Right cardiac atrium (tissue), 5 donors: ENCODE measurements around the gene ANAPC1. TPM values are rescaled to one million over a fixed set of nuclear protein-coding genes. Genes with fewer than 3 reads are reported as not detected.
"Not testable (repeated sequence)": the region's sequence is repeated elsewhere in the genome, so short reads cannot be mapped to it uniquely, and the experiment has no call there.

Source experiments
- ATAC-seq, 2 donors: fragments of 200-7000 bp; cut with Tn5 transposase; one replicate each; pipeline versions ENCODE4 v1.8.0 to v1.9.1; 2020; ENCODE audit warnings: moderate library complexity in 2 of 2, mild to moderate bottlenecking in 1 of 2
- DNase-seq, 3 donors: peaks; one replicate each; pipeline ENCODE4 v3.0.0-alpha.2; 2020
- H3K27ac ChIP-seq: one replicate; pipeline ENCODE4 v1.5.1; 2013; ENCODE audit warnings: mild to moderate bottlenecking, low read length, control low read depth, moderate library complexity
- H3K27me3 ChIP-seq: one replicate; pipeline ENCODE4 v1.6.1; 2013; ENCODE audit not compliant: control insufficient read depth, insufficient read depth
- H3K4me1 ChIP-seq: one replicate; pipeline ENCODE4 v1.6.1; 2013; ENCODE audit warnings: low read length; ENCODE audit not compliant: control insufficient read depth, insufficient read depth
- H3K4me3 ChIP-seq: one replicate; pipeline ENCODE4 v1.5.1; 2013; ENCODE audit warnings: low read length, control low read depth
- H3K9me3 ChIP-seq: one replicate; pipeline ENCODE4 v1.6.1; 2013; ENCODE audit warnings: low read length; ENCODE audit not compliant: control insufficient read depth
- WGBS: extraction: QIAGEN DNeasy Blood & Tissue Kit; methylation state at CpG from one replicate; pipeline ENCODE4 v1.1.7; 2013; 5-methylcytosine and 5-hydroxymethylcytosine counted together
- intact Hi-C, 4 donors: fragments of 100-400 bp; cut with DNase I; formaldehyde crosslinking; loops; one replicate each; pipeline versions ENCODE4 v1.11.0 to v1.14.0; 2022 to 2023
- polyA plus RNA-seq: library from polyadenylated mRNA; stranded (reverse); fragments of 200-250 nt; gene quantifications from one replicate; pipeline ENCODE4 v1.2.3, GENCODE V29; 2013
- total RNA-seq, 4 donors: library from RNA; stranded (reverse); fragmentation: NEBNext Ultra II Directional; extraction: Animal tissue kit (Norgen Biotek cat#: 25700); gene quantifications; one replicate each; pipeline ENCODE4 v1.2.1, GENCODE V29; 2021
- donor health status: healthy with polysubstance abuse.
- donor health status: DM: no; HTN: yes; CAD: no.
- donor health status: DM: no; HTN: no; CAD: no.
- donor health status: DM: no; HTN: yes; CAD: no; lungs with severe emphysema.
- donor health status: DM: yes; HTN: yes; CAD: no.

ANAPC1 gene
- total and polyA plus RNA-seq, 5 donors: 5.2 to 20.7 (median 19.3) TPM

DNA sequence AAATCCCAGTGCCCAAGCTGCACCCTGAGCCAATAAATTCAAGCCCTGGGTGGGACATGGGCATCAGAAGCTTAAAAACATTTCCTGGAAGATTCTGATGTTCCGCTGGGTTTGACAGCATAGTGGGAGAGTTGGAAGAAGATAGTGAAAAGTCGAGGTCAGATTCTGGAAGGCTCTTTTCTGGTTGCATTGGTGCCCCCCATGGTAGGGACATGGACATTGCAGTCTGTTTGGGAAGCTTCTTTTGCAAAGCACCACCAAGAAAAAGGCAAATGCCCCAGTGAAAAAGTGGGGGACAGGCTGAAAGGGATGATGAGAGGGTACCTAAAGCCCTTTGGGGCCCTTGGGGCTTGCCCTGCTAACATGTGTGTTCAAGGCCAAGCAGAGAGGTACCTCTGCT is 35.4 kb upstream of the ANAPC1 start:
- H3K9me3 ChIP-seq: no peaks in the 10 kb centered on the region
- no peak overlapping the region for H3K27ac ChIP-seq
- 59% methylated on average over 2 of the region's 2 CpGs for WGBS
- H3K4me3 ChIP-seq: no peak overlapping the region
- intact Hi-C loops: no loop called here
- peaks cover 3% of the 10 kb centered on the region for H3K4me1 ChIP-seq
- ATAC-seq: no peak
- H3K27me3 ChIP-seq: no peaks in the 10 kb centered on the region
- no peak for DNase-seq

DNA sequence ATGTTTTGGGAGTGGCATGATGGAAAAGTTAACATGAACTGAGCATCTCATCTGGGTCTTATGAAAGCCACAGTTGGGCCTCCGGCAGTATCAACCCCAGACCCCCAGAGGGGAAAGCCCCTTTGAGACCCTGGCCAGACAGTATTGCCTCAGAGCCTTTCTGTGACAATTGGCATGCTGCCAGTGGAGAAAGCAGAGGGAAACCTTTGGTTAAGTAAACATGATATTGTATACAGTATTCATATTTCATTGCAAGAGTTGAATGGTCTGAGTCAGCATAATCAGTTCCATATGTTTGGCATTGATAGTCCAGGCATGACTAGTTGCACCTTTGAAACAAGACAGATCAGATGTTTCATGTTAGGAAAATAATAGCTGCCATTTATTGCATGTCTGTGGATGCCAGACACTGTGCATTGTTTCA is 34.4 kb upstream of the ANAPC1 start:
- peaks cover 3% of the 10 kb centered on the region for H3K4me1 ChIP-seq
- WGBS: 68% methylated on average over 1 of the region's 1 CpG
- H3K4me3 ChIP-seq: no peak overlapping the region
- intact Hi-C loops: no loop called here
- no peaks in the 10 kb centered on the region for H3K9me3 ChIP-seq
- no peaks in the 10 kb centered on the region for H3K27me3 ChIP-seq
- DNase-seq (no peak), ATAC-seq (no peak)
- H3K27ac ChIP-seq: no peak overlapping the region

DNA sequence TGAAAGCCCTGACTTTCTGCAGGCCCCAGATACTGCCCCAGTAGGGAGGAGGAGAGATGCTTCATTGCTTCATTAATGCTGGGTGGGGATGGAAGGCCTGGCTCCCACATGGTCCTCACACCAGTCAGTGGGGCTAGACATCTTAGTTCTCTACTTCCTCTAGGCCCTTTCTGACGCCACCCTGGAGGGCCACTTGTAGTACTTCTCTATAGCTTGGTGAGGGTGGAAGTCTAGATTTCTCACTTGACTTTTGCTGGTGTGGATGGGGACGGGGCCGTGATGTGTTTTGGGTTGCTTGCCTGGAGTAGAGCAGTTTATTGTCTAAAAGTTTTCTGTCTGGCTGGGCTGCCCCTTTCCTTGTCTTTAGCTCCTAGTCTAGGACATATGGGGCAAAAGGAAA is 33.1 kb upstream of the ANAPC1 start:
- intact Hi-C loops: no loop called here

DNA sequence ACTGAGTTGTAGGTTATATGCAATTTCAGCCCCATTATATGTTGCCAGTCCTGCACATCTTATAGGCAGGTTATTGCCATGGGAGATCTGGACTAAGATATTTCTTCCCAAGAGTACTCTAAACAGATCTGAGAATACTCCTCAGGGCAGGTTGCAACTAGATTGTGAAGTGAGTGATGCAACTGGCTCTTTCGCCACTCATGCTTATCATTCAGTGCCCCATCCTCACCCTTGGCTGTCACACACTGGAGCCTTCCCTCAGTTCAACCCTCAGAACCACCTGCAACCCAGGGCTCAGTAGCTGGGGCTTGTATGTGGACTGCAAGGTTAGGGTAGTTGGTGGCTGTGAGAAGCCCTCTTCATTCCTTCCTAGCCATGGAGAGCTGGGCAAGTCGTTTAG is 28.6 kb upstream of the ANAPC1 start:
- intact Hi-C loops: no loop called here
- peak; percentile 55 for ATAC-seq
- H3K27ac ChIP-seq: no peak overlapping the region
- peaks cover 3% of the 10 kb centered on the region for H3K4me1 ChIP-seq
- no peak for DNase-seq
- no peak overlapping the region for H3K4me3 ChIP-seq
- no peaks in the 10 kb centered on the region for H3K27me3 ChIP-seq
- WGBS: 63% methylated on average over 2 of the region's 2 CpGs
- no peaks in the 10 kb centered on the region for H3K9me3 ChIP-seq

More for the DNA sequence above, 33.1 kb upstream of the ANAPC1 start:
- Histone ChIP-seq H3K27ac (no peak overlapping the region), H3K27me3 (no peaks in the 10 kb centered on the region), H3K4me3 (no peak overlapping the region), H3K9me3 (no peaks in the 10 kb centered on the region), H3K4me1 (peaks cover 5% of the 10 kb centered on the region)
- 74% methylated on average over 3 of the region's 3 CpGs for WGBS
- no peak for ATAC-seq
- DNase-seq: no peak

DNA sequence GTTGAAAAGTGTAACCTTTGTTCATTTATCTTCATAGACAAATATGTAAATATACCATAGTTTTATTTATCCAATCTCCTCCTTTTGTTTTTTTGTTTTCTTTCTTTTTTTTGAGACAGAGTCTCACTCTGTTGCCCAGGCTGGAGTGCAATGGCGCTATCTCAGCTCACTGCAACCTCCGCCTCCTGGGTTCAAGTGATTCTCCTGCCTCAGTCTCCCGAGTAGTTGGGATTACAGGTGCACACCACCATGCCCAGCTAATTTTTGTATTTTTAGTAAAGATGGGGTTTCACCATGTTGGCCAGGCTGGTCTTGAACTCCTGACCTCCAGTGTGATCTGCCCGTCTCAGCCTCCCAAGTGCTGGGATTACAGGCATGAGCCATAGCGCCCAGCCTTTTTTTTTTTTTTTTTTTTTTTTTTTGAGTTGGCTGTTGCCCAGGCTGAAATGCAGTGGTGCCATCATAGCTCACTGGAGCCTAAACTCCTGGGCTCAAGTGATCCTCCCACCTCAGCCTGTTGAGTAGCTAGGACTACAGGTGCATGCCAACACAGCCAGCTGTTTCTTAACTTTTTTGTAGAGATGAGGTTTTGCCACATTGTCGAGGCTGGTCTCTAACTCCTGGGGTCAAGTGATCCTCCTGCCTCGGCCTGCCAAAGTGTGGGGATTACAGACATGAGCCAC is 27.4 kb upstream of the ANAPC1 start:
- H3K4me3 ChIP-seq, H3K27ac ChIP-seq, intact Hi-C loops, ATAC-seq, H3K4me1 ChIP-seq, H3K27me3 ChIP-seq, DNase-seq, H3K9me3 ChIP-seq: not testable (repeated sequence)
- WGBS: 91% methylated on average over 7 of the region's 7 CpGs

DNA sequence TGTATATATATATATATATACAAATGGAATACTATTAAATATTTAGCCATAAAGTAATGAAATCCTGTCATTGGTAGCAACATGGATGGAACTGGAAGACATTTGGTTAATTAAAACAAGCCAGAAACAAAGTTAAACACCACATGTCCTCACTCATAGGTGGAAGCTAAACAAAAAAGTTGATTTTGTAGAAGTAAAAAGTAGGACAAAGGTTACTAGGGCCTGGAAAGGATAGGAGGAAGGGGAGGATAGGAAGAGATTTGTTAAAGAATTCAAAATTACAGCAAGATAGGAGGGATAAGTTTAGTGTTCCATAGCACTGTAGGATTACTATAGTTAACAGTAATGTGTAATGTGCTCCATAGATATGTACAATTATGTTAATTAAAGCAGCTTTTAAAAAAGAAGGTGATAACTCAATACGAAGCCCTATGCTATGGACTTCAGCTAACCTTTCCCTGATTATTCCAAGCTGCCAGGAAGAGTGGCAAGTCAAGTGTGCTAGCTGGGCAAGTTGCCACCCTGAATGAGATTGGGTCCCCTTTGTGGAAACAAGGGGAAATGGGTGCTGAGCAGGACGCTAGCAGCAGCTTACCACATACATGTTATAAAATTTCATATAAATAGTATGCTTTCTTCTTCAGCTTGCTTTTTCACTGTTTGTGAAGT is 26.8 kb upstream of the ANAPC1 start:
- ATAC-seq (peak in 1 of 2 donors; percentile 56), DNase-seq (peak in 1 of 3 donors; percentile 72)
- Histone ChIP-seq H3K27ac (no peak overlapping the region), H3K27me3 (no peaks in the 10 kb centered on the region), H3K4me3 (no peak overlapping the region), H3K4me1 (peaks cover 6% of the 10 kb centered on the region), H3K9me3 (no peaks in the 10 kb centered on the region)
- 52% methylated on average over 2 of the region's 2 CpGs for WGBS
- intact Hi-C loops: no loop called here

DNA sequence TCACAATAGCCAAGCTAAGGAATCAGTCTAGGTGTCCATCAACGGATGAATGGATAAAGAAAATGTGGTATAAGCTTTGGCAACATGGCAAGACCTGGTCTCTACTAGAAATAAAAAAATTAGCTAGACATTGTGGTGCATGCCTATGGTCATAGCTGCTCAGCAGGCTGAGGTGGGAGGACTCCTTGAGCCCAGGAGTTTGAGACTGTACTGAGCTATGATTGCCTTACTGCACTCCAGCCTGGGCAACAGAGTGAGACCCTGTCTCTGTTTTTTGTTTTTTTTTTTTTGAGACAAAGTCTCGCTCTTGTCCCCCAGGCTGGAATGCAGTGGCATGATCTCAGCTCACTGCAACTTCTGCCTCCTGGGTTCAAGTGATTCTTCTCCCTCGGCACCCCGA is 26.0 kb upstream of the ANAPC1 start:
- WGBS: 94% methylated on average over 4 of the region's 4 CpGs
- not testable (repeated sequence) for DNase-seq, H3K27me3 ChIP-seq, H3K4me1 ChIP-seq, H3K4me3 ChIP-seq, H3K27ac ChIP-seq, ATAC-seq, H3K9me3 ChIP-seq
- intact Hi-C loops: loop anchor here in 2 of 4 donors (10.0 kb wide), 2 partner anchors 55 to 65 kb away; no protein-coding TSS in a partner anchor

DNA sequence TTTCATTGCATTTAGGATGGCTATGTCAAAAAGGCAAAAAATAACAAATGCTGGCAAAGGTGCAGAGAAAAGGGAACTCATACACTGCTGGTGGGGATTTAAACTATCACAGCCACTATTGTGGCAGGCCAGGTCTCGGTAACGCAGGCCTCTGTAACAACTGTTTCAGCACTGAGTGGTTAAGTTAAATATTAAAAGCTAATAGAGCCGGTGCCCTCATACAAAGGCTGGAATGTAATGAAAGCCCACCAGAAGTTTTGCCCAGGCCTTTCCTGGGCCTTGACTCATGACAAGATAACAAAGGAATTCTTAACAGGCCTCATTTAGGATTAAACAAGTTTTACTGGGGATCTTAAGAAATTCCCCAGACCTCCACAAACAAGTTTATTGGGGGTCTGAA is 25.1 kb upstream of the ANAPC1 start:
- H3K27ac ChIP-seq: no peak overlapping the region
- no peaks in the 10 kb centered on the region for H3K27me3 ChIP-seq
- no peaks in the 10 kb centered on the region for H3K9me3 ChIP-seq

DNA sequence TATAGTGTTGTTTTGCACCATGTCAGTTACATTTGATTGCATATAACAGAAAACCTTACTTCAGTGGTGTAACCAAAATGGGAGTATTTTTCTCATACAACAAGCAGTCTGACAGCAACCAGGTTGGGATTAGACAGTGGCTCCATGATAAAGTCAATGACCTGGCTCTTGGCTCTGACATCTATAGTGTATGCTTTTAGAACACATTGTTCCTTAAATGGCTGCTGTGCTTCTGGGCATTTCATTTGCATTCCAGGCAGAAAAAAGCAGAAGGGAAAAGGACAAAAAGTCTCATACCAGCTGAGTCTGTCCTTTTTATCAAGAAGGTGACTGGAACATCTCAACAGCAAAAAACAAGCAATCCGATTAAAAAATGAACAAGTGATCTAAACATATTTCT is 24.6 kb upstream of the ANAPC1 start:
- H3K4me1 ChIP-seq: peaks cover 6% of the 10 kb centered on the region
- no peak for ATAC-seq
- 77% methylated on average over 1 of the region's 1 CpG for WGBS

More for the DNA sequence above, 25.1 kb upstream of the ANAPC1 start:
- Histone ChIP-seq H3K4me1 (peaks cover 6% of the 10 kb centered on the region), H3K4me3 (no peak overlapping the region)
- DNase-seq (no peak), ATAC-seq (no peak)
- WGBS: 90% methylated on average over 3 of the region's 3 CpGs
- intact Hi-C loops: loop anchor here in 2 of 4 donors (10.0 kb wide), 2 partner anchors 56 to 66 kb away; no protein-coding TSS in a partner anchor

DNA sequence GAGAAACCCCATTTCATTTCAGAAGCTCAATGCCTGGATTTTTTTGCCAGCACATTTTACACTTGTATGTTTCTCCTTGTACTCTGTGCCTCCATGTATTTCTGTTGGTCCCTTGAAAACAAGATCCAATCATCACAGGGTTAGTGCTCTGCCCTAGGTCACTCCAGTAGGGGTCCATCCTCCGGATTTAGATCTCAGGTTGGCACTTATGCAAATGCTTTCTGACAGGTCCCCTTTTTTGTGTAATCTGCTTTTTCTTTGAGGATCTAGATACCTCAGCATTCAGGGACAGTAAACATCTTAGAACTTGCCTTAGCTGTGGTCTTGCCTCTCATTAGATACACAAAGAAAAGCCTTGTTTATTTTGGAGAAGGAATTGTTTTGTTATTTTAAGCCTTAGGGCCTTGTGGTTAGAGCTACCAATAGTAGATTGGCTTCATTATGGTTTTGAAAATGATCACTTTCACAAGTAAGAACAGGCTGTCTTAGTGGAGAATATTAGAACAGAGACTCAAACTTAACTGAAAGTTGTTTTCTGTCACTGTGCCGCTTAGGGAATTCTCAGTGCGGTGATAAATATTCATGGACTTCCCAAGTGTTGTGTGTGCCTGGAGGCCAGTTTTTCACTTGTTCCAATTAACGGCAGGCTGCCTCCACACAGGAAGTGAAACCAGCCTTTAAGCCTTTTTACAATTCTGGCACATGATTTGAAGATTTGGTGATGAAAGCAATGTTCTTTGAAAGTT is 22.2 kb upstream of the ANAPC1 start:
- H3K27ac ChIP-seq: no peak overlapping the region
- no peaks in the 10 kb centered on the region for H3K9me3 ChIP-seq
- ATAC-seq: peak; percentile 50 to 53
- 14% methylated on average over 4 of the region's 4 CpGs for WGBS
- no peaks in the 10 kb centered on the region for H3K27me3 ChIP-seq
- DNase-seq: no peak
- intact Hi-C loops: loop anchor here in 2 of 4 donors (10.0 kb wide), 2 partner anchors 59 to 69 kb away; no protein-coding TSS in a partner anchor
- H3K4me3 ChIP-seq: no peak overlapping the region
- peaks cover 3% of the 10 kb centered on the region for H3K4me1 ChIP-seq

More for the DNA sequence above, 24.6 kb upstream of the ANAPC1 start:
- Histone ChIP-seq H3K27ac (no peak overlapping the region), H3K4me3 (no peak overlapping the region), H3K27me3 (no peaks in the 10 kb centered on the region), H3K9me3 (no peaks in the 10 kb centered on the region)
- intact Hi-C loops: loop anchor here in 2 of 4 donors (10.0 kb wide), 2 partner anchors 56 to 66 kb away; no protein-coding TSS in a partner anchor
- DNase-seq: no peak

DNA sequence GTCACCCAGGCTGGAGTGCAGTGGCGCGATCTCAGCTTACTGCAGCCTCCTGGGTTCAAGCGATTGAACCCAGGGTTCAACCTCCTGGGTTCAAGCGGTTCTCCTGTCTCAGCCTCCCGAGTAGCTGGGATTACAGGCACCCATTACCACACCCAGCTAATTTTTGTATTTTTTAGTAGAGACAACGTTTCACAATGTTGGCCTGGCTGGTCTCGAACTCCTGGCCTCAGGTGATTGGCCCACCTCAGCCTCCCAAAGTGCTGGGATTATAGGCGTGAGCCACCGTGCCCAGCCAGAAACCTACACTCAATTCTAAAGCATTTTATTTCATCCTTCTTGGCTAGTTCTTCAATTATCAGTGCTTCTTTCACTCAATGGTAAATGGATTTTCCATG is 21.5 kb upstream of the ANAPC1 start:
- DNase-seq, ATAC-seq: not testable (repeated sequence)
- intact Hi-C loops: loop anchor here in 2 of 4 donors (10.0 kb wide), 2 partner anchors 59 to 69 kb away; no protein-coding TSS in a partner anchor

More for the DNA sequence above, 21.5 kb upstream of the ANAPC1 start:
- not testable (repeated sequence) for H3K27ac ChIP-seq, H3K27me3 ChIP-seq, H3K4me3 ChIP-seq, H3K9me3 ChIP-seq, H3K4me1 ChIP-seq
- WGBS: 96% methylated on average over 9 of the region's 9 CpGs
